Breast epithelium (tissue), 4 donors: ENCODE results near the gene SPIN4. TPM values are rescaled to one million over a fixed set of nuclear protein-coding genes. Genes with fewer than 3 reads are reported as not detected.

Experiments
- DNase-seq, 2 donors: peaks; one replicate each; pipeline ENCODE4 v3.0.0-alpha.2; 2019; ENCODE audit warnings: low spot score in 2 of 2
- H3K27ac ChIP-seq, 2 donors: fragments of 200-600 bp; sonication (generic) in 1 of 2; one replicate each; pipeline ENCODE4 v1.5.1; 2016 to 2019; ENCODE audit warnings: mild to moderate bottlenecking in 1 of 2
- H3K27me3 ChIP-seq, 2 donors: fragments of 200-600 bp; sonication (generic) in 1 of 2; one replicate each; pipeline versions ENCODE4 v1.5.1 to v1.6.0; 2017 to 2019; ENCODE audit warnings: control low read depth in 1 of 2, mild to moderate bottlenecking in 1 of 2
- H3K36me3 ChIP-seq: fragments of 200-600 bp; one replicate; pipeline ENCODE4 v1.5.1; 2019
- H3K4me1 ChIP-seq, 2 donors: fragments of 200-600 bp; sonication (generic); one replicate each; pipeline ENCODE4 v1.5.1; 2016 to 2019; ENCODE audit warnings: control low read depth in 1 of 2
- H3K4me3 ChIP-seq, 3 donors: fragments of 200-600 bp; sonication (generic); 1 replicate in 2 of 3; 2 replicates in 1 of 3; pipeline ENCODE4 v1.5.1; 2016 to 2019; ENCODE audit warnings: mild to moderate bottlenecking in 3 of 3, moderate library complexity in 2 of 3
- H3K9me3 ChIP-seq, 2 donors: fragments of 200-600 bp; sonication (generic) in 1 of 2; one replicate each; pipeline ENCODE4 v1.5.1; 2016 to 2019; ENCODE audit warnings: control low read depth in 1 of 2
- POLR2A ChIP-seq: fragments of 450-650 bp; IDR thresholded peaks from one replicate; pipeline ENCODE4 v1.6.1; 2016; ENCODE audit warnings: antibody characterized with exemption, mild to moderate bottlenecking, moderate library complexity
- POLR2AphosphoS5 ChIP-seq, 3 donors: sonication (generic); formaldehyde crosslinking; IDR thresholded peaks; one replicate each; pipeline ENCODE4 v1.6.1; 2017; ENCODE audit warnings: antibody characterized with exemption in 3 of 3
- intact Hi-C: fragments of 100-400 bp; cut with DNase I; formaldehyde crosslinking; loops from one replicate; pipeline ENCODE4 v1.15.1; 2023; ENCODE audit warnings: low total_unique reads
- total RNA-seq, 3 donors: library from RNA; depleted of rRNA; stranded (reverse); fragments of >200 nt; gene quantifications; one replicate each; pipeline ENCODE4 v1.1.0, GENCODE V29; 2016
- TF ChIP-seq, protein P1 (sequence below), 3 donors: fragments of 450-650 bp; IDR thresholded peaks; one replicate each; pipeline ENCODE4 v1.5.1; 2016 to 2017; ENCODE audit warnings: antibody characterized with exemption in 3 of 3, mild to moderate bottlenecking in 3 of 3, moderate library complexity in 3 of 3

The SPIN4 gene
- total RNA-seq, 3 donors from 2014 or later, result 3.0 to 7.5 (median 6.6) TPM

DNA sequence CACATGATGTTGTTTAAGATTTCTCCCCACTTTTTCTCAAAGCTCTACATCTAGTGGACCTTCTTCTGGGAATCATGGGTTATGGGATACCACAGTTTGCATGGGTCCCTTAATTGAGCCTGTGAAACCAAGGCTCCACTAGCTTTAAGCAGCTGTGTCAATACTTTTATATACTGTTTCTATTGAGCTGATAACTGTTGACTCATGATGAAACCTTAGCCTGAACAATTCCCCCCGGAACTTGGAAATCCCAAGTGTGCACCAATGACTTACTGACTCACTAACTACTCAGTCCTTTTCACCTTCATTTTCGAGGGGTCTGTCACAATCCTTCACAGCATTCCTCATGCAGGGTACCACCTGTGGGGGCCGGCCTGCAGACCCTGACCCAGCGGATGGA is 12.7 kb upstream of the SPIN4 start:
- H3K27me3 ChIP-seq, result no peaks in the 10 kb centered on the region
- no peak for DNase-seq
- no peaks in the 10 kb centered on the region for H3K4me1 ChIP-seq
- H3K9me3 ChIP-seq, result peaks cover 0 to 20% of the 10 kb centered on the region in 2 donors
- no peaks in the 10 kb centered on the region for H3K36me3 ChIP-seq
- no peak overlapping the region for H3K4me3 ChIP-seq
- H3K27ac ChIP-seq, result no peak overlapping the region
- intact Hi-C loops, result no loop called here
- no peak for TF ChIP-seq POLR2AphosphoS5 (IDR thresholded peaks at IDR 0.05)
- no peak for TF ChIP-seq POLR2A
- TF ChIP-seq, protein P1, sequence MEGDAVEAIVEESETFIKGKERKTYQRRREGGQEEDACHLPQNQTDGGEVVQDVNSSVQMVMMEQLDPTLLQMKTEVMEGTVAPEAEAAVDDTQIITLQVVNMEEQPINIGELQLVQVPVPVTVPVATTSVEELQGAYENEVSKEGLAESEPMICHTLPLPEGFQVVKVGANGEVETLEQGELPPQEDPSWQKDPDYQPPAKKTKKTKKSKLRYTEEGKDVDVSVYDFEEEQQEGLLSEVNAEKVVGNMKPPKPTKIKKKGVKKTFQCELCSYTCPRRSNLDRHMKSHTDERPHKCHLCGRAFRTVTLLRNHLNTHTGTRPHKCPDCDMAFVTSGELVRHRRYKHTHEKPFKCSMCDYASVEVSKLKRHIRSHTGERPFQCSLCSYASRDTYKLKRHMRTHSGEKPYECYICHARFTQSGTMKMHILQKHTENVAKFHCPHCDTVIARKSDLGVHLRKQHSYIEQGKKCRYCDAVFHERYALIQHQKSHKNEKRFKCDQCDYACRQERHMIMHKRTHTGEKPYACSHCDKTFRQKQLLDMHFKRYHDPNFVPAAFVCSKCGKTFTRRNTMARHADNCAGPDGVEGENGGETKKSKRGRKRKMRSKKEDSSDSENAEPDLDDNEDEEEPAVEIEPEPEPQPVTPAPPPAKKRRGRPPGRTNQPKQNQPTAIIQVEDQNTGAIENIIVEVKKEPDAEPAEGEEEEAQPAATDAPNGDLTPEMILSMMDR (IDR thresholded peaks at IDR 0.05), result no peak

DNA sequence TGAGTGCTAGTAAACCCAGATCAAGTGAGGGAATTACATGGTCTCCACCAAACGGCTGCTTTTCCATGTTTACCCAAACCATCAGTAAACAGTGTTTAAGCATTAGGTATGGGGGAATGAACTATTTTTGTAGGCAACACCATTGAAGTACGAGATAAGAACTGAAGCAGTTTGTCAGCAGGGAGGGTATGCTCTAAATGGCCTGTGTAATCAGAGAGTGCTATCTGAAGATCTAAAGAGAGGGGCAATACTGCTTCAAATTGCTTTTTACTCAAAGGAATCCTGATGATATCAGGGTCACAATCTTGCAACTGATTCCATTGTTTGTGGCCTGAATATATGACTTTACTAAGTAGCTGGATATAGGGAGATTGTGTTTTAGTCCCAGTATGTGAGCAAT is 10.4 kb upstream of the SPIN4 start:
- Histone ChIP-seq H3K4me3 (no peak overlapping the region), H3K9me3 (peaks cover 0 to 23% of the 10 kb centered on the region in 2 donors), H3K36me3 (no peaks in the 10 kb centered on the region), H3K27me3 (no peaks in the 10 kb centered on the region), H3K27ac (no peak overlapping the region), H3K4me1 (no peaks in the 10 kb centered on the region)
- TF ChIP-seq POLR2A (no peak), POLR2AphosphoS5 (IDR thresholded peaks at IDR 0.05) (no peak)
- TF ChIP-seq, protein P1 (IDR thresholded peaks at IDR 0.05), result no peak
- intact Hi-C loops, result no loop called here
- DNase-seq, result no peak

DNA sequence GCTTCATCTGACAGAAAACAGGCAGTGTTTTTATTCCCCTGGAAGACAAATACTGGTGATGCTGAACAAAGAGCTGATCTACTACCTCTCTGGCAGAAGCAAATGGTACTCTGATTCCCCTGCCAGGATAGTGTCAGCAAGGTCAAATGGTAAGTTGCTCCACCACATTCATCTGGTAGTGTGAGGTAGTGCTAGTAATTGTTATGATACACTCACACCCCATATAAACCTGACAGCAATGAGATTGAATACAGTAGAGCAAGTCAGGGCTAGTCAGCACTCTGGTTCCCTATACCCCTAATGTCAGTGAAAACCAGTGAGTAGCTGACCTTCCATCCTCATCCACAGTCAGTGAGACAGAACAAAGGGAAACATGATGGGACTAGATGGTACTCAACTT is 3.4 kb upstream of the SPIN4 start:
- H3K9me3 ChIP-seq, result peaks cover 0 to 8% of the 10 kb centered on the region in 2 donors
- H3K36me3 ChIP-seq, result no peaks in the 10 kb centered on the region
- no peak for DNase-seq
- H3K27me3 ChIP-seq, result peaks cover 0 to 19% of the 10 kb centered on the region in 2 donors
- no peak for TF ChIP-seq POLR2A
- no peak for TF ChIP-seq POLR2AphosphoS5 (IDR thresholded peaks at IDR 0.05)
- TF ChIP-seq, protein P1 (IDR thresholded peaks at IDR 0.05), result no peak
- intact Hi-C loops, result no loop called here
- H3K4me3 ChIP-seq, result no peak overlapping the region
- no peak overlapping the region for H3K27ac ChIP-seq
- no peaks in the 10 kb centered on the region for H3K4me1 ChIP-seq

DNA sequence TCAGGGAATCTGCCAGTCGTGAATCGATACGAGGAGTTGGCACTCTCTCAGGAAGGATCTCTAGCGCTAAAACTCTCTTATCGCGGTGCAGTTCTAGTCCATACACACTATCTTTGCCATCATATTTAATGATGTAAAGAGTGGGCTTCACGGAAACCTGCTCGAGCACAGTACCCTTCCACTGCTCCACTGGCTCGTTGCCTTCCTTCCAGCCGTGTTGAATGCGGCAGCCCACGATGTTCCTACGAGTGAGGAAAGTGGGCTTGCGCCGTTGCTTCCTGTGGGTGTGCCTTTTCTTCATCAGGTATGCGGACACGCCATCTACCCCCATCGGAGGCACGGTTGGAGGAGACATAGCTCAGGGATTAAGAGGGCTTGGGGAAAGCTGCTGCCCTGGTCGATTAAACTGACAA is 661 bp downstream of the SPIN4 start:
- H3K4me1 ChIP-seq, result no peaks in the 10 kb centered on the region
- no peaks in the 10 kb centered on the region for H3K9me3 ChIP-seq
- H3K27me3 ChIP-seq, result peaks cover 0 to 19% of the 10 kb centered on the region in 2 donors
- no peaks in the 10 kb centered on the region for H3K36me3 ChIP-seq
- intact Hi-C loops, result no loop called here
- peak overlapping the region; percentile 69 to 78 for H3K27ac ChIP-seq
- TF ChIP-seq, protein P1 (IDR thresholded peaks at IDR 0.05), result no peak
- TF ChIP-seq POLR2AphosphoS5 (IDR thresholded peaks at IDR 0.05) (no peak), POLR2A (no peak)
- H3K4me3 ChIP-seq, result peak overlapping the region; percentile 58 to 68 (median 61)
- DNase-seq, result no peak

DNA sequence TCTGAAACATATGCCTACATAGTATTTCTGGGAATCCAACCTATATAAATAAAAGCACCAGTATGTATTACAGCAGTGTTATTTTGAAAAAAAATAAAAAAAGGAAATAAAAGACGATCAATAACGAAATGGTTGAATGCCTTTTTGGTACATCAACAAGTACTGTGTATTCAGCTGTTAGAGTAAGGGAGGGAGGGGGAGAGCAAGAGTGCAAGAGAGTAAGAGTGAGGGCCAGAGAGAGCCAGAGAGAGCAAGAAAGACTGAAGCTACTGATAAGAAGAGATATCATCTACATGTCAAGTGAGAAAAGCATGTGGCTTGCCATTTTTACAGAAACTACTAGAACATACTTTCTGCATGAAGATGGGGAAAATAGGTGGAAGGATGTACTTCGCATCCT is 1.8 kb downstream of the SPIN4 start:
- no peak for DNase-seq
- Histone ChIP-seq H3K27me3 (peaks cover 0 to 19% of the 10 kb centered on the region in 2 donors), H3K27ac (no peak overlapping the region), H3K4me1 (no peaks in the 10 kb centered on the region), H3K36me3 (no peaks in the 10 kb centered on the region), H3K9me3 (no peaks in the 10 kb centered on the region), H3K4me3 (no peak overlapping the region)
- TF ChIP-seq POLR2AphosphoS5 (IDR thresholded peaks at IDR 0.05) (no peak), POLR2A (no peak)
- TF ChIP-seq, protein P1 (IDR thresholded peaks at IDR 0.05), result no peak
- intact Hi-C loops, result no loop called here
